Cardiac septum (tissue), 1 donor: Measurements from ENCODE around the gene PSG11. TPM values are rescaled to one million over a fixed set of nuclear protein-coding genes. Genes with fewer than 3 reads are reported as not detected.
"Not testable (repeated sequence)": the region's sequence is repeated elsewhere in the genome, so short reads cannot be mapped to it uniquely, and the experiment has no call there.

Experiments used
- DNase-seq: peaks from one replicate; pipeline ENCODE4 v3.0.0-alpha.2; 2020; ENCODE audit warnings: low spot score
- intact Hi-C: fragments of 100-400 bp; cut with DNase I; formaldehyde crosslinking; loops from one replicate; pipeline ENCODE4 v1.14.0; 2022
- long read RNA-seq: library from polyadenylated mRNA; unstranded; transcript quantifications from one replicate; pipeline ENCODE4 v2.0.0, GENCODE V29; 2021
- total RNA-seq: library from RNA; stranded (reverse); fragmentation: NEBNext Ultra II Directional; extraction: Animal tissue kit (Norgen Biotek cat#: 25700); gene quantifications from one replicate; pipeline ENCODE4 v1.2.1, GENCODE V29; 2021
- donor health status: DM: no; HTN: no; CAD: no.

The PSG11 gene
- total RNA-seq = not detected
- long read RNA-seq = 0 reads

- DNase-seq, intact Hi-C loops: not testable (repeated sequence)
Observed at GRCh38 chr19:43026369-43026768, at the start of gene PSG11. Gene PSG11 (minus strand): TSS chr19:43026469. CDS start chr19:43026372, 97 bp downstream.

- intact Hi-C loops, DNase-seq: not testable (repeated sequence)
Observed at GRCh38 chr19:43062418-43062817, 36.1 kb upstream of the PSG11 start.

GRCh38 chr19:43061326-43061725 lies 35.1 kb upstream of the PSG11 start:
- DNase-seq, intact Hi-C loops: not testable (repeated sequence)

GRCh38 chr19:43060254-43060653 lies 34.0 kb upstream of the PSG11 start:
- DNase-seq, intact Hi-C loops: not testable (repeated sequence)

GRCh38 chr19:43059482-43059881 lies 33.2 kb upstream of the PSG11 start:
- intact Hi-C loops, DNase-seq: not testable (repeated sequence)

- intact Hi-C loops = not testable (repeated sequence)
Observed at GRCh38 chr19:43058440-43058839, 32.2 kb upstream of the PSG11 start.

GRCh38 chr19:43047966-43048365 lies 21.7 kb upstream of the PSG11 start:
- intact Hi-C loops, DNase-seq: not testable (repeated sequence)

More at GRCh38 chr19:43058440-43058839, 32.2 kb upstream of the PSG11 start:
- not testable (repeated sequence) for DNase-seq

- not testable (repeated sequence) for DNase-seq
Observed at GRCh38 chr19:43046578-43046977, 20.3 kb upstream of the PSG11 start.

GRCh38 chr19:43043492-43044180 lies 17.4 kb upstream of the PSG11 start:
- DNase-seq, intact Hi-C loops: not testable (repeated sequence)

More at GRCh38 chr19:43046578-43046977, 20.3 kb upstream of the PSG11 start:
- intact Hi-C loops = not testable (repeated sequence)

GRCh38 chr19:43031645-43032044 lies 5.4 kb upstream of the PSG11 start:
- DNase-seq, intact Hi-C loops: not testable (repeated sequence)

GRCh38 chr19:43028866-43029265 lies 2.6 kb upstream of the PSG11 start:
- no peak for DNase-seq
- intact Hi-C loops = no loop called here

GRCh38 chr19:43027985-43028384 lies 1.7 kb upstream of the PSG11 start:
- DNase-seq, intact Hi-C loops: not testable (repeated sequence)

- intact Hi-C loops = not testable (repeated sequence)
Observed at GRCh38 chr19:43027061-43027460, 792 bp upstream of the PSG11 start.

GRCh38 chr19:43022098-43022497 lies 4.2 kb downstream of the PSG11 start:
- intact Hi-C loops, DNase-seq: not testable (repeated sequence)

More at GRCh38 chr19:43027061-43027460, 792 bp upstream of the PSG11 start:
- DNase-seq = not testable (repeated sequence)

GRCh38 chr19:43021629-43022028 lies 4.6 kb downstream of the PSG11 start:
- intact Hi-C loops, DNase-seq: not testable (repeated sequence)

GRCh38 chr19:43019588-43019987 lies 6.7 kb downstream of the PSG11 start:
- DNase-seq, intact Hi-C loops: not testable (repeated sequence)

GRCh38 chr19:43005841-43006240 lies 20.4 kb downstream of the PSG11 start:
- intact Hi-C loops, DNase-seq: not testable (repeated sequence)

- DNase-seq = not testable (repeated sequence)
Observed at GRCh38 chr19:43004846-43005245, 21.4 kb downstream of the PSG11 start.

GRCh38 chr19:43003634-43004033 lies 22.6 kb downstream of the PSG11 start:
- DNase-seq, intact Hi-C loops: not testable (repeated sequence)

More at GRCh38 chr19:43004846-43005245, 21.4 kb downstream of the PSG11 start:
- intact Hi-C loops = not testable (repeated sequence)

- intact Hi-C loops, DNase-seq: not testable (repeated sequence)
Observed at GRCh38 chr19:43002948-43003347, 23.3 kb downstream of the PSG11 start.

- intact Hi-C loops, DNase-seq: not testable (repeated sequence)
Observed at GRCh38 chr19:42996161-42996560, 30.1 kb downstream of the PSG11 start.
